SKM-1 (cell line): ENCODE results near the gene SVBP.
"Not testable (repeated sequence)": the region's sequence is repeated elsewhere in the genome, so short reads cannot be mapped to it uniquely, and the experiment has no call there.

Experiments
- DNase-seq: peaks from one replicate; lab custom pipeline; 2025; ENCODE audit not compliant: unreplicated experiment; lab: John Stamatoyannopoulos, UW

Gene SVBP

GRCh38 chr1:42841440-42842147 lies 24.4 kb upstream of the SVBP start:
- no peak for DNase-seq

GRCh38 chr1:42841010-42841409 lies 23.8 kb upstream of the SVBP start:
- DNase-seq = no peak

- DNase-seq = no peak
Measured at GRCh38 chr1:42838482-42839190, 21.4 kb upstream of the SVBP start.

GRCh38 chr1:42837709-42838108 lies 20.5 kb upstream of the SVBP start:
- no peak for DNase-seq

- no peak for DNase-seq
Measured at GRCh38 chr1:42835422-42835821, 18.2 kb upstream of the SVBP start.

- DNase-seq = no peak
Measured at GRCh38 chr1:42834803-42835202, 17.6 kb upstream of the SVBP start.

GRCh38 chr1:42833981-42834380 lies 16.8 kb upstream of the SVBP start:
- DNase-seq = peak; percentile 54

- DNase-seq = no peak
Measured at GRCh38 chr1:42832641-42833240, 15.5 kb upstream of the SVBP start.

GRCh38 chr1:42831273-42831672 lies 14.1 kb upstream of the SVBP start:
- DNase-seq = no peak

GRCh38 chr1:42830631-42831030 lies 13.4 kb upstream of the SVBP start:
- DNase-seq = no peak

- DNase-seq = no peak
Measured at GRCh38 chr1:42825036-42825851, 8.0 kb upstream of the SVBP start.

GRCh38 chr1:42824481-42825035 lies 7.4 kb upstream of the SVBP start:
- no peak for DNase-seq

GRCh38 chr1:42822800-42823392 lies 5.7 kb upstream of the SVBP start:
- no peak for DNase-seq

- DNase-seq = no peak
Measured at GRCh38 chr1:42821690-42822089, 4.5 kb upstream of the SVBP start.

- DNase-seq = no peak
Measured at GRCh38 chr1:42820813-42821212, 3.6 kb upstream of the SVBP start.

- no peak for DNase-seq
Measured at GRCh38 chr1:42817976-42818375, 779 bp upstream of the SVBP start.

GRCh38 chr1:42817440-42817767 lies 207 bp upstream of the SVBP start:
- no peak for DNase-seq

- no peak for DNase-seq
Measured at GRCh38 chr1:42815941-42816584, 1.1 kb downstream of the SVBP start.

GRCh38 chr1:42814815-42815214 lies 2.4 kb downstream of the SVBP start:
- DNase-seq = not testable (repeated sequence)

- no peak for DNase-seq
Measured at GRCh38 chr1:42807056-42807668, 10.0 kb downstream of the SVBP start.
